ENCODE data around the gene TMEM35A. TPM values are rescaled to one million over a fixed set of nuclear protein-coding genes. Genes with fewer than 3 reads are reported as not detected.
"Not testable (repeated sequence)": the region's sequence is repeated elsewhere in the genome, so short reads cannot be mapped to it uniquely, and the experiment has no call there.

Gene TMEM35A
- polyA plus RNA-seq (ENCODE audit: insufficient read length), result 1.6 TPM

- peak; percentile 14 for DNase-seq (ENCODE audit: low read depth)
These were observed at the start of gene TMEM35A for GRCh38 chrX:101078716-101079598. Gene TMEM35A, plus strand, starts transcription at chrX:101078879. Its CDS starts 124 bp downstream, at chrX:101079003.

- DNase-seq (ENCODE audit: low read depth), result no peak
These were observed 49.0 kb upstream of the TMEM35A start for GRCh38 chrX:101029665-101030064.

- no peak for DNase-seq (ENCODE audit: low read depth)
These were observed 41.4 kb upstream of the TMEM35A start for GRCh38 chrX:101037231-101037630.

GRCh38 chrX:101040197-101040596, 38.5 kb upstream of the TMEM35A start:
- no peak for DNase-seq (ENCODE audit: low read depth)

- DNase-seq (ENCODE audit: low read depth), result no peak
These were observed 27.5 kb upstream of the TMEM35A start for GRCh38 chrX:101051153-101051548.

GRCh38 chrX:101051549-101052302, 27.0 kb upstream of the TMEM35A start, which contains the start of gene TRMT2B:
Gene TRMT2B, minus strand, starts transcription at chrX:101052111. Its CDS starts 9,822 bp downstream, at chrX:101042289.
- DNase-seq (ENCODE audit: low read depth), result peak; percentile 31

- not testable (repeated sequence) for DNase-seq (ENCODE audit: low read depth)
These were observed 22.1 kb upstream of the TMEM35A start for GRCh38 chrX:101056551-101056950.

- DNase-seq (ENCODE audit: low read depth), result no peak
These were observed 21.5 kb upstream of the TMEM35A start for GRCh38 chrX:101057093-101057714.

GRCh38 chrX:101062176-101062575, 16.5 kb upstream of the TMEM35A start:
- no peak for DNase-seq (ENCODE audit: low read depth)

GRCh38 chrX:101071582-101071981, 7.1 kb upstream of the TMEM35A start:
- no peak for DNase-seq (ENCODE audit: low read depth)

- DNase-seq (ENCODE audit: low read depth), result no peak
These were observed 1.1 kb downstream of the TMEM35A start for GRCh38 chrX:101079736-101080270.

GRCh38 chrX:101080326-101081124, 1.8 kb downstream of the TMEM35A start:
- no peak for DNase-seq (ENCODE audit: low read depth)

- DNase-seq (ENCODE audit: low read depth), result no peak
These were observed 2.6 kb downstream of the TMEM35A start for GRCh38 chrX:101081231-101081630.

GRCh38 chrX:101091817-101092216, 13.1 kb downstream of the TMEM35A start:
- no peak for DNase-seq (ENCODE audit: low read depth)

GRCh38 chrX:101097546-101098453, 19.1 kb downstream of the TMEM35A start, which contains the start of gene CENPI:
Gene CENPI, plus strand, starts transcription at chrX:101098204. Its CDS starts 2,867 bp downstream, at chrX:101101071.
- DNase-seq (ENCODE audit: low read depth), result peak; percentile 68

- DNase-seq (ENCODE audit: low read depth), result no peak
These were observed 29.6 kb downstream of the TMEM35A start for GRCh38 chrX:101108284-101108683.

- DNase-seq (ENCODE audit: low read depth), result peak; percentile 2
These were observed 39.0 kb downstream of the TMEM35A start for GRCh38 chrX:101117701-101118100.

GRCh38 chrX:101136235-101136634, 57.6 kb downstream of the TMEM35A start:
- DNase-seq (ENCODE audit: low read depth), result no peak

Data from forelimb muscle (tissue), 1 donor.